C4-2B (cell line): ENCODE measurements around the gene CDIPT.

ENCODE experiments used
- ZFX ChIP-seq: fragments of 450-650 bp; IDR thresholded peaks from 2 replicates; pipeline ENCODE4 v1.6.1; 2017
- TF ChIP-seq, protein P1 (sequence below): fragments of 450-650 bp; conservative IDR thresholded peaks from 2 replicates; pipeline ENCODE4 v1.5.1; 2017; ENCODE audit warnings: mild to moderate bottlenecking

DNA sequence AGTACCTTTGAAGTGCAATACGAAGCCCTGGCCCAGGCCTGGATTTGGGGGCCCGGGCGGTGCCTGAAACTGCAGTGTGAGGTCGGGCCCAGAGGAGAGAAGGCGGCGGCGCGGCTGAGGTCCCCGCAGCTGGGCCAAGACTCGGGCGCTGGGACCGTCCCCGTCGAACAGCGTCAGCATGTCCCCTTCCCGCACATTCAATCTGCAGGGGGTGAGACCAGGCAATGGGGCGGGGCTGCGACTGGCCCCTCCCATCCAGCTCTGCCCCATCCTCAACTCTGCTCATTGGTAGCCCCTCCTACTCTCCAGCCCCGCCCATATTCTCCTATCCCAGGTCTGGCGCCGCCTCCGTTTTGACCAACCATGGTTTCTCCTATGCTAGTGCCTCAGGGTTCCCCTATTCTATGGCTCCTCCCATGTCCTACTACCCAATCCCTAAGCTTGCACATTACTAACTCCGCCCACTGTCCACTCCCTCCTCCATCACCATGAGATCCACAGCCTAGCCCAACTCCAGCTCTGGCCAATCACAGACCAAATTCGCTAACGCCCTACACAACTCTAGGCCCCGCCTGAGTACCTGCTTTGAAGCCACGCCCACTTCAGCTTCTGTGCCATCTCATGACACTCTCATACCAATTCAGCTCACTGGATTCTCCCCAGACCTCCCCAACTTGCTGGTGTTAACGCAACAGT lies 14.4 kb upstream of the CDIPT start:
- TF ChIP-seq, protein P1, sequence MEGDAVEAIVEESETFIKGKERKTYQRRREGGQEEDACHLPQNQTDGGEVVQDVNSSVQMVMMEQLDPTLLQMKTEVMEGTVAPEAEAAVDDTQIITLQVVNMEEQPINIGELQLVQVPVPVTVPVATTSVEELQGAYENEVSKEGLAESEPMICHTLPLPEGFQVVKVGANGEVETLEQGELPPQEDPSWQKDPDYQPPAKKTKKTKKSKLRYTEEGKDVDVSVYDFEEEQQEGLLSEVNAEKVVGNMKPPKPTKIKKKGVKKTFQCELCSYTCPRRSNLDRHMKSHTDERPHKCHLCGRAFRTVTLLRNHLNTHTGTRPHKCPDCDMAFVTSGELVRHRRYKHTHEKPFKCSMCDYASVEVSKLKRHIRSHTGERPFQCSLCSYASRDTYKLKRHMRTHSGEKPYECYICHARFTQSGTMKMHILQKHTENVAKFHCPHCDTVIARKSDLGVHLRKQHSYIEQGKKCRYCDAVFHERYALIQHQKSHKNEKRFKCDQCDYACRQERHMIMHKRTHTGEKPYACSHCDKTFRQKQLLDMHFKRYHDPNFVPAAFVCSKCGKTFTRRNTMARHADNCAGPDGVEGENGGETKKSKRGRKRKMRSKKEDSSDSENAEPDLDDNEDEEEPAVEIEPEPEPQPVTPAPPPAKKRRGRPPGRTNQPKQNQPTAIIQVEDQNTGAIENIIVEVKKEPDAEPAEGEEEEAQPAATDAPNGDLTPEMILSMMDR, result no peak
- no peak for TF ChIP-seq ZFX
